Sigmoid colon (tissue), 7 donors: ENCODE results near the gene KIRREL3. TPM values are rescaled to one million over a fixed set of nuclear protein-coding genes. Genes with fewer than 3 reads are reported as not detected.

Source experiments
- DNase-seq: peaks from one replicate; pipeline ENCODE4 v3.0.0-alpha.2; 2019
- H3K27ac ChIP-seq, 4 donors: fragments of 200-600 bp; sonication (generic); one replicate each; pipeline ENCODE4 v1.5.1; 2016 to 2019; ENCODE audit warnings: mild to moderate bottlenecking in 1 of 4
- H3K27me3 ChIP-seq, 3 donors: fragments of 200-600 bp; sonication (generic); one replicate each; pipeline ENCODE4 v1.5.1; 2019; ENCODE audit warnings: mild to moderate bottlenecking in 1 of 3
- H3K36me3 ChIP-seq, 4 donors: fragments of 200-600 bp; sonication (generic); one replicate each; pipeline ENCODE4 v1.5.1; 2016 to 2019
- H3K4me1 ChIP-seq, 4 donors: fragments of 200-600 bp; sonication (generic); one replicate each; pipeline ENCODE4 v1.5.1; 2017 to 2019
- H3K4me3 ChIP-seq, 4 donors: fragments of 200-600 bp; sonication (generic); one replicate each; pipeline ENCODE4 v1.5.1; 2017 to 2019; ENCODE audit warnings: mild to moderate bottlenecking in 2 of 4, moderate library complexity in 1 of 4
- H3K9me3 ChIP-seq, 4 donors: fragments of 200-600 bp in 3 of 4; sonication (generic) in 3 of 4; one replicate each; pipeline versions ENCODE4 v1.5.1 to v1.6.1; 2013 to 2019
- CTCF ChIP-seq, 4 experiments: fragments of 450-650 bp in 3 of 4; fragments of 200-600 bp in 1 of 4; IDR thresholded peaks; one replicate each; pipeline ENCODE4 v1.5.1; 2016 to 2019; ENCODE audit warnings: antibody characterized with exemption in 4 of 4, mild to moderate bottlenecking in 3 of 4, moderate library complexity in 2 of 4
- EP300 ChIP-seq, 4 donors: sonication (generic); formaldehyde crosslinking; IDR thresholded peaks; one replicate each; pipeline ENCODE4 v1.6.1; 2017; ENCODE audit warnings: antibody characterized with exemption in 4 of 4
- POLR2A ChIP-seq, 2 donors: fragments of 450-650 bp; IDR thresholded peaks; one replicate each; pipeline ENCODE4 v1.6.1; 2016; ENCODE audit warnings: antibody characterized with exemption in 2 of 2, mild to moderate bottlenecking in 2 of 2, moderate library complexity in 2 of 2
- POLR2AphosphoS5 ChIP-seq, 4 donors: sonication (generic); formaldehyde crosslinking; IDR thresholded peaks; one replicate each; pipeline ENCODE4 v1.6.1; 2017; ENCODE audit warnings: antibody characterized with exemption in 4 of 4
- WGBS, 2 donors: extraction: QIAGEN DNeasy Blood & Tissue Kit; methylation state at CpG; one replicate each; pipeline ENCODE4 v1.1.7; 2013; 5-methylcytosine and 5-hydroxymethylcytosine counted together
- intact Hi-C: fragments of 100-400 bp; cut with DNase I; formaldehyde crosslinking; loops from one replicate; pipeline ENCODE4 v1.15.1; 2023
- polyA plus RNA-seq, 3 donors: library from polyadenylated mRNA; stranded (reverse); fragments of 200-250 nt; gene quantifications; one replicate each; pipeline ENCODE4 v1.2.3, GENCODE V29; 2013
- total RNA-seq, 4 donors: library from RNA; depleted of rRNA; stranded (reverse); fragments of >200 nt; gene quantifications; one replicate each; pipeline ENCODE4 v1.1.0, GENCODE V29; 2016
- donor health status: healthy with polysubstance abuse.
- donor health status: Bipolar disorder and iron deficiency.
- donor health status: healthy.

The KIRREL3 gene
- total and polyA plus RNA-seq, 7 donors, result under 0.01 to 3.3 (median 1.0) TPM

- 80 to 81% methylated on average over 3 of the region's 3 CpGs for WGBS, 2 donors
- Histone ChIP-seq H3K4me1 (no peaks in the 10 kb centered on the region), H3K36me3 (no peaks in the 10 kb centered on the region), H3K27ac (no peak overlapping the region), H3K27me3 (no peaks in the 10 kb centered on the region), H3K9me3 (no peaks in the 10 kb centered on the region), H3K4me3 (no peak overlapping the region)
- no peak for DNase-seq
- intact Hi-C loops, result no loop called here
- no peak for TF ChIP-seq POLR2AphosphoS5 (IDR thresholded peaks at IDR 0.05)
- TF ChIP-seq EP300 (IDR thresholded peaks at IDR 0.05), result no peak
- TF ChIP-seq POLR2A (IDR thresholded peaks at IDR 0.05), result no peak
- no peak for TF ChIP-seq CTCF (IDR thresholded peaks at IDR 0.05)
Measured at GRCh38 chr11:126919147-126919823, 81.3 kb downstream of the KIRREL3 start.

GRCh38 chr11:126918556-126918955, 82.0 kb downstream of the KIRREL3 start:
- Histone ChIP-seq H3K4me1 (no peaks in the 10 kb centered on the region), H3K27ac (no peak overlapping the region), H3K4me3 (no peak overlapping the region), H3K9me3 (no peaks in the 10 kb centered on the region), H3K36me3 (no peaks in the 10 kb centered on the region), H3K27me3 (no peaks in the 10 kb centered on the region)
- no peak for DNase-seq
- WGBS, 2 donors, result 83 to 88% methylated on average over 1 of the region's 1 CpG
- TF ChIP-seq POLR2A (IDR thresholded peaks at IDR 0.05) (no peak), POLR2AphosphoS5 (IDR thresholded peaks at IDR 0.05) (no peak), EP300 (IDR thresholded peaks at IDR 0.05) (no peak), CTCF (IDR thresholded peaks at IDR 0.05) (no peak)
- intact Hi-C loops, result no loop called here

- Histone ChIP-seq H3K27ac (no peak overlapping the region), H3K27me3 (no peaks in the 10 kb centered on the region), H3K4me3 (no peak overlapping the region), H3K4me1 (no peaks in the 10 kb centered on the region), H3K36me3 (no peaks in the 10 kb centered on the region), H3K9me3 (no peaks in the 10 kb centered on the region)
- 75 to 83% methylated on average over 9 of the region's 9 CpGs for WGBS, 2 donors
- TF ChIP-seq POLR2A (IDR thresholded peaks at IDR 0.05) (no peak), POLR2AphosphoS5 (IDR thresholded peaks at IDR 0.05) (no peak), EP300 (IDR thresholded peaks at IDR 0.05) (no peak), CTCF (IDR thresholded peaks at IDR 0.05) (no peak)
- intact Hi-C loops, result no loop called here
- DNase-seq, result no peak
Measured at GRCh38 chr11:126917531-126918204, 82.9 kb downstream of the KIRREL3 start.

GRCh38 chr11:126915430-126915829, 85.1 kb downstream of the KIRREL3 start:
- TF ChIP-seq POLR2AphosphoS5 (IDR thresholded peaks at IDR 0.05), result no peak
- WGBS, 2 donors, result 87 to 88% methylated on average over 4 of the region's 4 CpGs
- Histone ChIP-seq H3K4me1 (no peaks in the 10 kb centered on the region), H3K9me3 (no peaks in the 10 kb centered on the region), H3K27ac (no peak overlapping the region), H3K36me3 (no peaks in the 10 kb centered on the region), H3K4me3 (no peak overlapping the region), H3K27me3 (no peaks in the 10 kb centered on the region)
- no peak for DNase-seq
- intact Hi-C loops, result no loop called here

GRCh38 chr11:126914941-126915340, 85.6 kb downstream of the KIRREL3 start:
- WGBS, 2 donors, result 62 to 74% methylated on average over 1 of the region's 1 CpG
- Histone ChIP-seq H3K4me1 (no peaks in the 10 kb centered on the region), H3K4me3 (no peak overlapping the region), H3K9me3 (no peaks in the 10 kb centered on the region), H3K27me3 (no peaks in the 10 kb centered on the region), H3K27ac (no peak overlapping the region), H3K36me3 (no peaks in the 10 kb centered on the region)
- no peak for DNase-seq
- TF ChIP-seq POLR2A (IDR thresholded peaks at IDR 0.05), result no peak
- intact Hi-C loops, result no loop called here
